HG03066 (cell line): ENCODE data around the gene SYMPK.
"Not testable (repeated sequence)": the region's sequence is repeated elsewhere in the genome, so short reads cannot be mapped to it uniquely, and the experiment has no call there.

Source experiments
- ATAC-seq: cut with Tn5 transposase; IDR thresholded peaks from one replicate; pipeline ENCODE4 v1.9.1; 2021; ENCODE audit warnings: low read depth; ENCODE audit not compliant: unreplicated experiment

Gene SYMPK

DNA sequence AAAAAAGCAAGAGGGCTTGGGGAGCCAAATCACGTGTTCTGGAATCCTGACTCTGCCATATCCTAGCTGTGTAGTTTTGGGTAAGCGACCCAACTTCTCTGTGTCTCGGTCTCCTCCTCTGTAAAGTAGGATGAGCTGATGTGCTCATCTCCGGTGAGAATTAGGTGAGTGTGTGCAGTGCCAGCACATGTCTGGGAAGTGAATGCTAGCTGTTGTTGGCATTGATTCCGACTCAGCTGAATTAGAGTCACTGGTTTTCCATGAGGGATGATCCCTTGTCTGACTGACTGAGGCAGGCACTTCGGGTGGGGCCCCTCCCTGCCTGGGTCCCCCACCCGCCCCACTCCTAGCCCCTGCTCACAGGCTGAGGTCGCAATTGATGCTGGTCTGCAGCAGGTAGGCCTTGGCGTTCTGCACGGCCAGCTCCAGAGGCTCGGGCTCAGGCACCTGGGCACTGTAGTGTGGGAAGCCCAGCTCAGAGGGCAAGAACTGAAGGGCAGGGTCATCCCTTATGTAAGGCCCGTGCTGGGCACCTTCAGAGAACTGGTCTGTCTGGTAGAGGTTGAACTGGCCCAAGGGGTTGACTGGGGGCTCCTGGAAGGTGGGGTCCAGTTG is 48.7 kb downstream of the SYMPK start:
- ATAC-seq: no peak

DNA sequence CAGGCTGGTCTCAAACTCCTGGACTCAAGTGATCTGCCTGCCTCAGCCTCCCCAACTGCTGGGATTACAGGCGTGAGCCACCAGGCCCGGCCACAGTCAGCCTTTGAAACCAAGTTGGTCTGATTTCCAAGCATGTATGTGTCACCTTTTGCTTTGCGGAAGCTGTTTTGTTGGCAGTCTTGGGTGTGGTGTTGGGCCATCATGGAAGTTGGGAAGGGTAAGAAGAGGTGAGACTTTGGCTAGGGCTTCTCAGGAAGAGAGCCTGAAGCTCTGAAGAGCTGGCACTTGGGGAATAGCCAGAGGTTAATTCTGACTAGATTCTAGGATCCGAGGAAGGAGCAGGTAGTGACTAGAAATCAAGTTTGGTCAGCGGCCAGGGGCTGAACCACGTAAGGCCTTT is 50.6 kb downstream of the SYMPK start:
- ATAC-seq: no peak

DNA sequence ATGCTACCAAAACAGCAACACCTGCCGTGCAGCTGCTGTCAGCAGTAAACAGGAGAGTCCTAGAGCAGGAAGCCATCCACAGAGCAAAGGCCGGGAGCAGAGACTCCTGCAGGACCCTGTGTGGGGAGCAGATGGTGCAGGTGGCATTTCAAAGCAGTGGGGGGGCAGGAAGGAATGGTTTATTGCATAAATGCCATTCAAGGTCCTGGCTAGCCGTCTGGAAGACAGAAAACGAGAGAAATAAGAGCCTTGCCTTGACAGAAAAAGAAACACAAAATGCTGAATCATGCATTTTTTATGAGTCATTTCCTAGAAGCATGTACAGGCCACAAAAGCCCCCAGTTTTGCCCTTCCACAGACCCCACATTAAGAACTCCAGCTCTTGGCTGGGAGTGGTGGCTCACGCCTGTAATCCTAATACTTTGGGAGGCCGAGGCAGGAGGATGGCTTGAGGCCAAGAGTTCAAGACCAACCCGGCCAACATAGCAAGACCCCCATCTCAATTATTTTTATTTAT is 53.2 kb downstream of the SYMPK start:
- no peak for ATAC-seq

DNA sequence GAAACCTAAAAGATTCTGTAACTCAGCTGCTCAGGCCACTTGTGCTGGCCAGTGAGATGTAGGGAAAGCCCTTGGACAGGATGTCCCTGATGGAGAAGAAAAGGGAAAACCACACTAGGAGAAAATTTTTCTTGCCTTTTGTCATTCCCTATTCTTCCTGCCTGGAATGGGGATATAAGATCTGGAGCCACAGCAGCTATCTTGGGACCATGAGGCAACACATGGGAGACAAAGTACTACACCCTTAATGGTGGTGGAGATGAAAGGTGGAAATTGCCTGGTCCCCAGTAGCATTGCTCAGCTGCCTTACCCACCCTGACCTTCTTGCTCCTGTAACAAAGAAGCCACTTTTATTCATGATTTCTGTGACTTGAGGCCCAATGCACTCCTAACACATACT is 57.2 kb downstream of the SYMPK start:
- no peak for ATAC-seq

DNA sequence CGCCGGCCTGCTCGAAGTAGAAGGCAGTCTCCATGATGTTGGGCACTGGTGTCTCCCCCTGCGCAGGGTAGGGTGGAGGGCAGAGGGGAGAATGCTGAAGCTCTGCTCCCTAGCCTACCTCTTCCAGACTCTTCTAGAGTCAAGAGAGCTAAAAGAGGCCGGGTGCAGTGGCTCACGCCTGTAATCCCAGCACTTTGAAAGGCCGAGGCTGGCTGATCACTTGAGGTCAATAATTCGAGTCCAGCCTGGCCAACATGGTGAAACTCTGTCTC is 58.1 kb downstream of the SYMPK start:
- ATAC-seq: no peak

DNA sequence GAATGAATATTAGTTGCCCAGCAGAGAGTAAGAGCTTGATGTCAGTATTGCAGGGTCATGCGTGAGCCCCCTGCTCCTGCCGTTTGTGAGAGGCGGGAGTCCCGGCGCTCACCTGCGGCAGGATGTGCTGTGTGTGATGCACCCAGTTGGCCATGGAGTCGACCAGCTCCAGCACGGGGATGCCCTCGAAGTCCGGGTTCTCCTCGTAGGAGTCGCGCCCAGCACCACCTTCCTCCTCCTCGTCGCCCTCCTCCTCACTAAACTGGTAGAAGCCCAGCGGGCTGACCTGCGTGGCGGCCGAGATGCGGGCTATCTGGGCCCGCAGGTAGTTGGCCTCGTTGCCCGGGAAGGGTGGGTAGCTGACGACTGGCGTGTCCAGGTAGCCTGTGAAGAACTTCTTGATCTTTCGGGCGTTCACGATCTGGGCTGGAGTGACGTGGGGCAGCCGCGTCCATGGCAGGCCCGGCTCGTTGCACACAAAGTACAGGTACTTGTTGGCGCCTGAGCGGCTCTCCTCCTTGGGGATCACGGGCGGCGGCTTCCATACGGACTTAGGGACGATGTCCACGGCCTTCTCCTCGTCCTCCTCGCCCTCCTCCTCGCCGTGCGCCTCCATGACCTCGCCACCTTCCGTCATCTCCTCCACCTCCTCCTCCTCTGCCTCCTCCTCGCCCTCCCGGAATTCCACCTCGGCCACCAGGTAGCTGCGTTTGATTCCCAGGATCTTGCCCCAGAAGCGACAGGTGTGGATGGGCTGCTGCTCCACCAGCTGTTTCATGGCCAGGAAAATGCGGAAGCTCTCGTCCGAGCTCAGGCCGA is 58.6 kb downstream of the SYMPK start:
- no peak for ATAC-seq

DNA sequence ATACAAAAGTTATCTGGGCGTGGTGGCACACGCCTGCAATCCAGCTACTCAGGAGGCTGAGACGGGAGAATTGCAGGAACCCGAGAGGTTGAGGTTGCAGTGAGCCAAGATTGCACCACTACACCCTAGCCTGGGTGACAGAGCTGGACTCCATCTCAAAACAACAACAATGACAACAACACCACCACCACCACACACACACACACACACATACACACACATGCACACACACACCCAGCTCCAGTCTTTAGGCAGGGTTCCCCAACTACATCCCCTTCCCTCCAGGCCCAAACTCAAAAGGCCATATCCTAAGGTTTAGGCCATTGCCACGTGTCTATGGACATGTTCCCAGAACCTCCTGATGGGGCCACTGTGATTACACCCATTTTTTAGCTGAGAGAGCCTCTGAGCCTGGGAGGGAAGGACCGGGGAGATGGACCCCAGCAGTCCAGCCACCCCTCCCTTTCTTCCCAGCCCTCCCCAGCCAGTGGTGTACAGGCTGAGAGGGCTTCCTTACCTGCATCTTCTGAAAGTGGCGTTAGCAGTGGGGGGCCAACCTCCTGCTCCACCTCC is 61.3 kb downstream of the SYMPK start:
- no peak for ATAC-seq

DNA sequence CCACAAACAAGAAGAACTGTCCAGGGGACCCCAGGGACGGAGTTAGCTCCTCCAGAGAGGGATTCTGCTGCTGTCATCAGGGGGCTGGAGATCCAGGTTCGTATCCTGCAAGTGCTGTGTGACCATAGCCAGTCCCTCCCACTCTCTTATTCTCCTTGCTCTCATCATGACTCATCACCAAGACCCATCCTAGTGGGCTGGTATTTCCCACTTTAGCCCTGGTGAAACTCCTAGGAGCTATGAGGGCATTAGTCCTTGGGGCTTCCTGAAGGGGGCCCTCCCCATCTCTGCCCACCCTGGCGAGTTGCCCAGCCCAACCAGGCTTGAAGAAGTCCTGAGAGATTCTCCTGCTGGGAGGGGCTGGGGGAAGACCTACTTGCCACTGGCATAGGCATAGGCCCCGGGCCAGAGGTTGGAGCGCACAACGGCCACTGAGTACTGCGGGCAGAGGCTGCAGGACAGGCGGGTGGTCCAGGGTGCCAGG is 62.8 kb downstream of the SYMPK start:
- no peak for ATAC-seq

DNA sequence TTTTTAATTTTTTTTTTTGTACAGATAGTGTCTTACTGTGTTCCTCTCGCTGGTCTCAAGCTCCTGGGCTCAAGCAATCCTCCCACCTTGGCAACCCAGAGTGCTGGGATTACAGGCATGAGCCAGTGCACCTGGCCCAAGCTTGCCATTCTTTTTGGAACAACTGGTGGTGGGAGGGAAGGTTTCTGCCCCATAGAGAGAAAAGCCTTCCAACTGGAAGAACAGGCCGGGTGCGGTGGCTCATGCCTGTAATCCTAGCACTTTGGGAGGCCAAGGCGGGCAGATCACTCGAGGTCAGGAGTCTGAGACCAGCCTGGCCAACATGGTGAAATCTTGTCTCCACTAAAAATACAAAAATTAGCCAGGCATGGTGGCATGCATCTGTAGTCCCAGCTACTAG is 63.4 kb downstream of the SYMPK start:
- not testable (repeated sequence) for ATAC-seq

DNA sequence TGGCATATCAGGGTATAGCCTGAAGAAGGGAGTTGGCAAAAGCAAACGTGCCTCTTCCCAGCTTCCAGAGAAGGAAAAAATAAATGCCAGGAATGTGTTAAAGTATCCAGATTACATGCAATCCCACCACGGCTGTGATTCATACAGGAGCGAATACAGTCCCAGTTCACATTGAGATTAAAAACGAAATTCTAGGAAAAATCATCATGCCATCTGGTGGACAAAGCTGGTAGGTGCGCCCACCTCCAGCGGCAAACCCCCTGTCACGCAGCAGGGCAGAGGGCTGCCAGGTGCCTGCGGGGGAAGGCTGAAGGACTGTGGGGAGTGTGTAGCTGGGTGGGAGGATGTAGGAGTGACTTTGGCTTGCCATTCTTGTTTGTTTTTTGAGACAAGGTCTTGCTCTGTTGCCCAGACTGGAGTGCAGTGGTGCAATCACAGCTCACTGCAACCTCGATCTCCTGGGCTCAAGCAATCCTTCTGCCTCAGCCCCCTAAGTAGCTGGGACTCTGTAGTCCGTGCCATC is 63.9 kb downstream of the SYMPK start:
- ATAC-seq: no peak

DNA sequence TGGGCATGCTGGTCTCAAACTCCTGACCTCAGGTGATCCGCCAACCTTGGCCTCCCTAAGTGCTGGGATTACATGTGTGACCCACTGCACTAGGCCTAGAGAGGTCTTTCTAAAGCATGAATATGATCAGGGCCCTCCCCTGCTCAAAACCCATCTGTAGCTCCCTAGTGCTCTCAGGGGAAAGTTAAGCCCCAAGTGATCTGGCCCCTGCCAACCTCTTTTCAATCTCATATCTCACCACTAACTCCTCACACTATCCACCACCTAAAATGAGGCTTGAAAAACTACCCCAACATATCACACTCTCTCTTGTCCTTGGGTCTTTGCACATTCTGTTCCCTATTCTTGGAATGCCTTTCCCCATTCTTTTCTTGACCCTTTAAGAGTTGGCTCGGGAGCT is 68.3 kb downstream of the SYMPK start:
- ATAC-seq: no peak

DNA sequence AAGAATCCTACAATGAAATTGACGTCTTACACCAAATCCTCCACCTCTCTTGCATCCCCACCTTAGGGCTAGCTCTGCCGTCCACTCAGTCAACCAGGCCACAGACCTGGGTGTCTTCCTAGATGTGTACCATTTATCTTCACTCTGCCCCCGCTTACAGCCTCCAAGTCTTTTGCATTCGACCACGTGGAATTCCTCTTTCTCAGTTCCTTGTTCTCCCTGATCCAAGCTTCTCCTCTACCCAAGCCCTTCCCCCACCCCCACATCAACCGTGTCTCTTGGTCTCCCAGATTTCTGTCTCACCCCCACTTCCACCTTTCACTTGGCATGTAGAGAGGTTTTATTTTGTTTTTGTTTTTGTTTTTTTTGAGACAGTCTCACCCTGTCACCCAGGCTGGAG is 69.1 kb downstream of the SYMPK start:
- no peak for ATAC-seq

DNA sequence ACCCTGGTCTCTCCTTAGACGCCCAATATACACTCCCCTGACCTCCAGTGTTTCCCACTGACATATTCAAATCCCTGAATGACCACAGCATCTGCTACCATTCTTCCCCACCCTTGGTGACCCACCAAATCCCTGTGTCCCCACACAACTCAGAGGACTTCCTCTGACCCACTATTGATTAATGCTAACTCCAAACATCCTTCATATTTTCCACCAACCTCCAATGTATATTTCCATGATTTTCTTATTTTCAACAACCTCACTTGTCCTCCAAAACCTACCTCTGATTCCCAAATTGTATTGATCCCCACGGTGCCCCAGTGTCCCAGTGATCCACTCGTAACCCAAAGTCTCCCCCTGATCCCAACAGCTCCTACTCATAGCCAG is 69.8 kb downstream of the SYMPK start:
- ATAC-seq: no peak

DNA sequence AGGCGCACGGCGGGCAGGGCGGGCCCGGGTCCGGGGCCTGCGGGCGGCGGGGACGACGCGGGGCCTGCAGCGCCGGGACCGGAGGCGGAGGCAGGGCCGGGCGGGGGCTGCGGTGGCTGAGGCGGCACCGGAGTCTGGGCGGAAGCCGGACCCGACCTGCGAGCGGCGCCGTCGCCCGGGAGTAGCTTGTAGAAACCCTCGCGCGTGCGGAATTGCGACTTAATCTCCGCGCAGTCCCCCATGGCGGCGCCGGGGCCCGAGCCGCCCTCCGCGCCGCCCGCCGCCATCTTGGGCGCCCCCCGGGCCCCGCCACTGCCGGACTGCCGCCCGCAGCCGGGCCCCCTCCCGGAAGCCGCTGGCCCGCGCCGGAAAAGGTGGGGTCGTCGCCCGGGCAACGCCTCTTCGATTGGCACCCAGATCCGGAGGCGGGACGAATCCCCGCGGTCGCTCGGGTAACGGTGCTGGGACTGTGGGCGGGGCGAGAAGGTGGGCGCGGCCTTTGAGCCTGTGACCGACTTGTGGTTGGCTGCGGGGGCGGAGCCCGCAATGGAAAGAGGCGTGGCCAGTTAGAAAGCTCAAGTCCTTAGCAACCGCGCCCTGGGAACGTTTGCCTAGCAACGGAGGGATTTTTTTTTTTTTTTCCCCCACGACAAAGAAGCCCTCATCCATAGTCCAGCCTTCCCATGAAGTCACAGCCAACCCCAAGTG is 70.3 kb downstream of the SYMPK start, which contains the start of gene DMWD:
TSS of gene DMWD (minus strand) at position 376 of the 708 bp plus-strand sequence. CDS start at position 287, 89 bp downstream.
- ATAC-seq: peak; percentile 92

DNA sequence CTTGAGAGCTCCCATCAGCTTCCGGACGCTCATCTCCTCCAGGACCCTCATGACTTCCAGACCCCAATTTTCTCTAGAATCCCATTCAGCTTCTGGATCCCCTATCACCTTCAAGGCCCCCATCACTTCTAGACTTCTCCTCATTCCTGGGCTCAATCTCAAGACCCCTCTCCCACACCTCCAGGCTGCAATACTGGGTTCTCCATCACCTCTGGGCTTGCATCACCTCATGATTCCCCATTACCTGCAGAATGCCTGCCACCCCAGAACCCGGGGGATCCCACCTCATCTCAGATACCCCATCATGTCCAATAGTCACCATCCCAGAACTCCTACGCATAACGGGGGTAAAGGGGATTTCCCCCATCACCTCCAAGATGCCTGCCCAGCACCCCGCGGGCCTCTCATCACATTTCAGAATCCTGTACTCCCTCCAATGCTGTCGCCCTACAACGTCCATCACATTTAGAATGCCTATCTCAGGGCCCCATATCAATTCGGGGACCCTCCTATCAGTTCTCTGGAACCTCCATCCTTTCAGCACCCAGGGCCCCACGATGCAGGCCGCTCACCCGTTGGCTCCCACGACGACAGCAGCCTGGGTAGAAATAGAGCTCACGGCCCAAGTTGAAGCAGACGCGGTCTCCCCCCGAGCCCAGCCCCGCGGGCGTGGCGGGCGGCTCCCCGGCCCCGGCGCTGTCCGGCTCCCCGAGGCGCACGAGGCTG is 71.0 kb downstream of the SYMPK start:
- peak; percentile 19 for ATAC-seq

DNA sequence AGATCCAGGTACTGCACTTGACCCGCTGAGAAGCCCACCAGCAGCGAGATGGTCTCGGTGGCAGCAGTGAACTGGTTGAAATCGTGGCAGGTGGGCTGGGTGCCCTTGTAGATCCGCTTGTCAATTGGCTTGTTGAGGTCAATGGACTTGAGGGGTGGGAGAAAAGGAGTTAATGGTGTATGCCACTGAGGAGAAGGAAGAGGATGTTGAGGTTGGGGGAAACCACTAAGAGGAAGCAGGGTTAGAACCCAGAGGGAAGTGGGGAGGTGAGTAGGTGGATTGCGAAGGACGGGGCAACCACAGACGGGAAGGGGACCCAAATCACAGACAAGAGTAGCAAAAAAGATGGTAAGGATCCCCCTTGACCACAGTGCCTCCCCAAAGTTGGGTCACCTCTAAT is 72.0 kb downstream of the SYMPK start:
- ATAC-seq: no peak

DNA sequence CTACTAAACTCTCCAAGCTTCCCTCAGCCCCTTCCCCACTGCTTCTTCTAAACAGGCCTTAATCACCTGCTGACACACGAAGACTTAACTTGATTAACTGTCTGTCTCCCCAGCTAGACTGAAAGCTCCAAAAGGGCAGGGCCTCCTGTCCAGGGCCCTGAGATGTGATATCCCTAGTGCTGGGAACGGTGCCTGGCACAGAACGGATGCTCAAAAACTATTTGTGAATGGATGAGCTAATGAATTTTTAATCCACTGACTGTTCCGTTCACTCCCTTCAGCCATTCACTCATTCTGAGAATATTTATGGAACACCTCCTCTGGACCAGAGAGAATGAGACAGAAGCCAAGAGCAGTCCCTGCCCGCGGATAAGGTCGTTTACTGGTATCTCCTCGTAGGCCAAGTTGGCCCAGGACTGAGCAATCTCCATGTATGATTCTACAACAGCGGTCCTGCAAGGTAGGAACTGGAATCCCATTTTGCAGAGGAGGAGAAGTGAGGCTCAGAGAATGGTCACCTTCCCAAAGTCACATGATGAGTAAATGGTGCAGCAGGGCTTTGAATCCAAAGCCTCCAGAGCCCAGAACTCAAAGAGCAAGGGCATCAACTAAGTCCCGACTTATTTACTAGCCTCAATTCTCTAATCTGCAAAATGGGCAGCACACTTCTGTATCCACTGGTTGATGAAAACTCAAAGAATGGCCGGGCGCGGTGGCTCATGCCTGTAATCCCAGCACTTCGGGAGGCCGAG is 73.7 kb downstream of the SYMPK start:
- ATAC-seq: no peak

DNA sequence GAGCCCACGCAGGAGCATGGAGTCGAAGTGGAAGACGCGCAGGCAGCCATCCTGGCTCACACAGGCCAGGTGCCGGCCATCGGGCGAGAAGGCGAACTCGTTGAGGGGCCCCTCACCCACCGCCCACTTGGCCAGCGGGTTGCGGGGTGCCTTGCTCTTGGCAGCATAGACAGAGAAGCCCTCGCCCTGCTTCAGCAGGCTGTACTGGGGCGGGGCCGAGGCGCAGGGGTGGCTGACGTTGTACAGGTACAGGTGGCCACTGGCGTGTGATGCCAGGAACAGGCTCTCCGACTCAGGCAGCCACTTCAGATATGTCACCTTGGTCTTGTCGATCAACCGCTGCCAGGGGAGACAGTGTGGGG is 76.4 kb downstream of the SYMPK start:
- ATAC-seq: no peak

DNA sequence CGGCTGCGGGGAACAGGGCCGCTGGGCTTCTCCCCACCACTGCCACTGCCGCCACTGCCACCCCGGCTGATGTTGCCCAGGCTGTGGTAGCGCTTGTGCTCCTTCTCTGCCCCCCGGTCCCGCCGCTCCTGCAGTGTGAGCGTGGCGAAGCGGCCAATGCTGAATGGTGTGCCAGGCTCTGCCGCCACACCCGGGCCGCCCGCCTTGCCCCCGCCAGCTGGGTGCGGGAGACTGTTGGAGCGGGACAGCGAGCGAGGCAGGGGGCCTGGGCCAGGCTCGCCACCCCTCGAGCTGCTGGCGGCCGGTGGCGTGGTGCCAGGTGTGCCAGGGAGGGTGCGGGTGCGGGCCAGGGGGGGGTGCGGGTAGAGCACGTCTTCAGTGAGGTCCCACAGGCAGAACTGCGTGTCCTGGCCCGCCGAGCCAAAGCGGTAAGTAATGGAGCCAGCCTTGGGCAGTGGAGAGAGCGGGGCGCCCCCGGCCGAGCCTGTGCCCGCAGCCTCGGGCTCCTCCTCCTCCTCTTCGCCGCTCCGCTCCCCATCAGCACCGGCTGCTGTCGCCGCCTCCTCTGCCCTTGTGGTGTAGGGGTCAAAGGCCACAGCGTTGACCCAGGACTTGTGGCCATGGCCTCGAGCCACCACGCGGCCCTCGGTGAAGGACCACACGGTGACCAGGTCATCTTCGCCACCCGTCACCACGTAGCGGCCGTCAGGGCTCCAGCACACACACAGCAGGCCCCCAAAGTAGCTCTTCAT is 77.0 kb downstream of the SYMPK start:
- ATAC-seq: no peak
